Stimulated activated naive CD8-positive, alpha-beta T cell treated with anti-CD3 and anti-CD28 coated beads, Interleukin-15, Interleukin-2, amounts not matched to agents 100 U/mL and 50 U/mL, for 24 hours (primary cell): Measurements from ENCODE around the gene USP13.
"Not testable (repeated sequence)": the region's sequence is repeated elsewhere in the genome, so short reads cannot be mapped to it uniquely, and the experiment has no call there.

Source experiments
- ATAC-seq: fragments of 150-1000 bp; cut with Tn5 transposase; one replicate; pipeline ENCODE4 v1.10.0; 2021
- DNase-seq: peaks from one replicate; pipeline ENCODE4 v3.0.0; 2021

Gene USP13, protein sequence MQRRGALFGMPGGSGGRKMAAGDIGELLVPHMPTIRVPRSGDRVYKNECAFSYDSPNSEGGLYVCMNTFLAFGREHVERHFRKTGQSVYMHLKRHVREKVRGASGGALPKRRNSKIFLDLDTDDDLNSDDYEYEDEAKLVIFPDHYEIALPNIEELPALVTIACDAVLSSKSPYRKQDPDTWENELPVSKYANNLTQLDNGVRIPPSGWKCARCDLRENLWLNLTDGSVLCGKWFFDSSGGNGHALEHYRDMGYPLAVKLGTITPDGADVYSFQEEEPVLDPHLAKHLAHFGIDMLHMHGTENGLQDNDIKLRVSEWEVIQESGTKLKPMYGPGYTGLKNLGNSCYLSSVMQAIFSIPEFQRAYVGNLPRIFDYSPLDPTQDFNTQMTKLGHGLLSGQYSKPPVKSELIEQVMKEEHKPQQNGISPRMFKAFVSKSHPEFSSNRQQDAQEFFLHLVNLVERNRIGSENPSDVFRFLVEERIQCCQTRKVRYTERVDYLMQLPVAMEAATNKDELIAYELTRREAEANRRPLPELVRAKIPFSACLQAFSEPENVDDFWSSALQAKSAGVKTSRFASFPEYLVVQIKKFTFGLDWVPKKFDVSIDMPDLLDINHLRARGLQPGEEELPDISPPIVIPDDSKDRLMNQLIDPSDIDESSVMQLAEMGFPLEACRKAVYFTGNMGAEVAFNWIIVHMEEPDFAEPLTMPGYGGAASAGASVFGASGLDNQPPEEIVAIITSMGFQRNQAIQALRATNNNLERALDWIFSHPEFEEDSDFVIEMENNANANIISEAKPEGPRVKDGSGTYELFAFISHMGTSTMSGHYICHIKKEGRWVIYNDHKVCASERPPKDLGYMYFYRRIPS

DNA sequence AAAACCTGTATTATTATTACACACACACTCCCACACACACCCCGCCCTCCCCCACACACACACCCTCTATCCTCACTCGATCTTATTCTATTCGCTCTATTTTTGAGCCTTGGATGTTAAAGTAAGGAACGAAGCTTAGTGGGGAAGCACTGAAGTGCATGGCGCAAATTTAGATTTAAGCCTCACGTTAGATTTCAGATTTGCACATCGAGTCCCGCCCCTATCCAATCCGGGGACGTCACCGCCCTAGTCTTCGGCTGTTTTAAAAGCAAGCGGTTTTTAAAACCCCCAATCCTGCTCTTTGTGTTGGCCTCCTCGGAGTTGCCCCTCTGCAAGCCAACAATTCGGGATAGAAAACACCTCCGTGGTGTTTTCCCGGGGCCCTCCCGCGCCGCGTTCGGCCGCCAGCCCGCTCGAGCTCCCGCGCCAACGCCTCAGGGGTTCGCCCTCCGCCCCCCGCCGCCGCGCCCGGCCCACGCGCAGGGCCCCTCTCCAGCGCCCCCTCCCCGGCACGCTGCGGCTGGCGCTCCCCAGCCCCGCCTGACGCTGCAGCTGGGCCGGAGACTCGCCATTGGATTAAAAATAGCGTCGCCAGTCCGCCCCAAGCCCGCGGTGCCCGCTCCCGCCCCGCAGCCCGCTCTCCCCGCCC is at the start of gene USP13:
TSS of gene USP13 (plus strand) at position 594 of the 649 bp plus-strand sequence. CDS start 186 bp downstream, outside the sequence.
- ATAC-seq (peak; percentile 64), DNase-seq (peak; percentile 62)

DNA sequence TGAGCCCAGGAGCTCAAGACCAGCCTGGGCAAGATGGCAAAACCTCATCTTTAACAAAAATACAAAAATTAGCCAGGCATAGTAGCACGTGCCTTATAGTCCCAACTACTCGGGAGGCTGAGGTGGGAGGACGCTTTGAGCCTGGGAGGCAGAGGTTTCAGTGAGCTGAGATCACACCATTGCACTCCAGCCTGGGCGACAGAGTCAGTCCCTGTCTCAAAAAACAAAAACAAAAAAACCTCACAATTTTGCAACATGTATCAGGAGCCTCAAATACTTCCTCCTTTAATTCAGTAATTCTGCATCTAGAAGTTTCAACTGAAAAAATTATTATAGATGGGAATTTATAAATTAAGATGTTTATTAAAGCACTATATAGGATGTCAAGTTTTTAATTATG is 49.5 kb upstream of the USP13 start:
- DNase-seq, result no peak
- no peak for ATAC-seq

DNA sequence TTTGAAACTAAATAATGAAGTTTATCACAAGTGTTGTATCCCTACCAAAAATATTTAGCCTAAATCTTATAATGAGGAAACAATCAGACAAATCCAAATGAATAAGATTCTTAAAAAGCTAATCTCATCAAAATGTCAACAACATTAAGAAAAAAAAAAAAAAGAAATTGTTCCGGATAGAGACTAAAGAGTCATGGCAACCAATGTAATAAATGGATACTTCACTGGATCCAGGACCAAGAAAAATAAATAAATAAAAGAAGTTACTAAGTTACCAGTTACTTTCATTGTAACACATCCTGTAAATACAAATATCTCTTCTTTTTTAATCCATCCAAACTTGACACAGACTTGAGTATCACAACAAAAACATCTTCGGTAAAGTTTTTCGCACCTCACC is 49.0 kb upstream of the USP13 start:
- ATAC-seq, result no peak
- no peak for DNase-seq

DNA sequence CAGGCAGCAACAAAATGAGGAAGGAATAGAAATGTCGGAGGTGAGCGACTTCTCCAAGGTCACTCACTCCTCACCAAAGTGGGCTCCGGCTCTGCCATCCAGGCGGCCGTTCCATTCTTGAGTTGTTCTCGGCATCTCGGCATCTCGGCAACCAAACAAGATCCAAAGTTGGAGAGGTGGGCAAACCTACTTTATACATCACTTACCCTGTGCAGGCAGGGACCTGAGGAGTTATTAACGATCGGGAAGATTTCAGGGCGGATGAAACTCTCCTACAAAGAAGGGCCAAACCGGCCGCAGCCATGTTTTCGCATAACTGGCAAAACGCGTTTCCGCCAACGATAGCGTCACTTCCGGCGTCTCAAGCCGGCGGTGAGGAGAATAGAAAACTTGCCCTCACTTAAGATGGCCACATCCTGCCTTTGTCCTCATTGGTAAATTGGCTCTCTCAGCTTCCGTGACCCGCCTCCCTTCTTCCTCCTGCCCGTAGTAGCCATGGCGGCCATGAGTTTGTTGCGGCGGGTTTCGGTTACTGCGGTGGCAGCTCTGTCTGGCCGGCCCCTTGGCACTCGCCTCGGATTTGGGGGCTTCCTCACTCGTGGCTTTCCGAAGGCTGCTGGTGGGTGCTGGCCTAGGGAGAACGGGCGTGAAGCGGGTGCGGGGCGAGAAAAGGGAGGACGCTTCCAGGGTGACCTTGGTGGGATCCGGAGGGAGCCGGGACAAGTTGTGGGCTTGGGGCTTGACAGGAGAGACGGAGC is 48.3 kb upstream of the USP13 start, which contains the start of the genes MRPL47 and NDUFB5:
TSS of gene MRPL47 (minus strand) at position 318 of the 758 bp plus-strand sequence. CDS start at position 304, 14 bp downstream.
TSS of gene NDUFB5 (plus strand) at position 474 of the 758 bp plus-strand sequence. CDS start at position 496, 22 bp downstream.
- ATAC-seq (peak; percentile 96), DNase-seq (peak; percentile 91)

DNA sequence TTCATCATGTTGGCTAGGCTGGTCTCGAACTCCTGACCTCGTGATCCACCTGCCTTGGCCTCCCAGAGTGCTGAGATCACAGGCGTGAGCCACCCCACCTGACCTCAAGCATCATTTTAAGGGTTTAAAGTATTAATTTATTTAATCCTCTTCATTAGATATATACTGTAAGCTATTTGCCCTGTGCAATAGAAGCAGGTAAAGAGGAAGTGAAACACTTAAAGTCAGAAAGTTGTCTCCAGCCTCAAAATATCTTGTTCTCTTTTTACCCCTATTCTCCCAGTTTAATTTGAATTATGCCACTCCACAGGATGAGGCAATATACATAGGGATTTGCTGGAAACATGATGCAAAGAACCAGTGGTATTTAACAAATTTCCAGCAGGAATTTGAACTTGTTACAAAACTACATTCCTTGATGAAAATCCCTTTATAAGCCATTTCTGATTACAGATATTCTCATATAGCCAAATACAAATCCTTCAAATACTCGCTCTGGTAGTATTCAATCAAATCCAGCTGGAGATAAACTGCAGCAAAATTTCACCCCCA is 46.2 kb upstream of the USP13 start:
- DNase-seq (no peak), ATAC-seq (no peak)

DNA sequence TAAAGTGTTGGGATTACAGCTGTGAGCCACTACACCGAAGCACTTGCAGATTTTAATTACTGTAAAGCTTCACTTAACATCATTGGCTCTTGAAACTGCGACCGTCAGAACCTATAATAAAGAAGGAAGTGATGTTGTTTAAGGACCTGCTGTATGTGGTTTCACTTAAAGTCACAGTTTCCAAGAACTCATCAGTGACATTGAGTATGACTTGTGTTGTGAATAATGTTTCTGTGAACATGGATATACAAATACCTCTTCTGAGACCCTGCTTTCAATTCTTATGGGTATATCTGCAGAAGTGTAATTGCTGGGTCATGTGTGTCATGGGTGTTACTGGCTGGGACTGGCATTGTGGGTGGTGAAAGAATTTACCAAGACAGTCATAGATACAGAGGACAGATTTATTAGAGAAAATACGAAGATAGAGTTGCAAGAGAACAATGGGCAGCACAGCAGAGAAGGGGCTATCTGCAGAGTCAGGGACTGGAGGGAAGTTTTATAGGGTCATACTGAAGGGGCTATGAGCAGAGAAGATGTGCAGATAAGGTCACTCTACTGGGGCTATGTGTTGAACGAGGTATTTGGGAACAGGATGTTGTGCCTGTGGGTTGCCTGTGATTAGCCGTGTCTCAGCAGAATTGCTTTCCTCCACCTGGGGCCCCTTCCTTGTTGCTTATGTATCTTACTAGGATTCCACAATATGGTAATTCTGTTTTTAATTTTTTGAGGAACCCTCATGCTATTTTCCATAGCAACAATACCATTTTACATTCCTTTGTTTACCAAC is 43.7 kb upstream of the USP13 start:
- ATAC-seq, result peak; percentile 73
- DNase-seq, result no peak

DNA sequence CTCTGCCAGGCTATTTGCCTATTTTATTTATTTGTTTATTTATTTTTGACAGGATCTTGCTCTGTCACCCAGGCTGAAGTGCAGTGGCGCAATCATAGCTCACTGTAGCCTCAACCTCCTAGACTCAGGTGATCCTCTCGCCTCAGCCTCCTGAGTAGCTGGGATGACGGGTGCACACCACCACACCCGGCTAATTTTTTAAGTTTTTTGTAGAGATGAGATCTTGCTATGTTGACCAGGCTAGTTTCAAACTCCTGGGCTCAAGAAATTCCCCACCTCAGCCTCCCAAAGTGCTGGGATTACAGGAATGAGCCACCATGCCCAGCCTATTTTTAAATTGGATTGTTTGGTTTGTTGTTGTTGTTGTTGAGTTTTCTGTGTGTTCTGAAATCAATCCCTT is 42.8 kb upstream of the USP13 start:
- ATAC-seq, result no peak
- no peak for DNase-seq

DNA sequence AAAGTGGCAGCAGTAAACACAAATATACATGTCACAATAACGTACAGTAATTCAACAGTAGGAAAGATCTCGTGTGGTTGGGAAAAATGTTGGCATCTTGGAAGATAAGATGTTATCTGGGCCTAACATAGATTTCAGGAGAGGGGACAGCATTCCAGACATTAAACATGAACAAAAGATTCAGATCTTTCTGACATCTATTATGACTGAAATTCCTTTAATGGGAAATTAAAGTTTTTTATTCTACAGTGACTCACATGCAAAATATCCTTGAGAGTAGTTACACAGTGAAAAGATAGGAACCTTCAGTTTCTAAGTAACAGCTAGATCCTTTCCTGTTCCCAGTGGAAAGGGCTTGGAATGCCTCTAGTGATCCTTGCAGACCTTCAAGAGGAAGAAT is 39.0 kb upstream of the USP13 start:
- DNase-seq (no peak), ATAC-seq (no peak)

DNA sequence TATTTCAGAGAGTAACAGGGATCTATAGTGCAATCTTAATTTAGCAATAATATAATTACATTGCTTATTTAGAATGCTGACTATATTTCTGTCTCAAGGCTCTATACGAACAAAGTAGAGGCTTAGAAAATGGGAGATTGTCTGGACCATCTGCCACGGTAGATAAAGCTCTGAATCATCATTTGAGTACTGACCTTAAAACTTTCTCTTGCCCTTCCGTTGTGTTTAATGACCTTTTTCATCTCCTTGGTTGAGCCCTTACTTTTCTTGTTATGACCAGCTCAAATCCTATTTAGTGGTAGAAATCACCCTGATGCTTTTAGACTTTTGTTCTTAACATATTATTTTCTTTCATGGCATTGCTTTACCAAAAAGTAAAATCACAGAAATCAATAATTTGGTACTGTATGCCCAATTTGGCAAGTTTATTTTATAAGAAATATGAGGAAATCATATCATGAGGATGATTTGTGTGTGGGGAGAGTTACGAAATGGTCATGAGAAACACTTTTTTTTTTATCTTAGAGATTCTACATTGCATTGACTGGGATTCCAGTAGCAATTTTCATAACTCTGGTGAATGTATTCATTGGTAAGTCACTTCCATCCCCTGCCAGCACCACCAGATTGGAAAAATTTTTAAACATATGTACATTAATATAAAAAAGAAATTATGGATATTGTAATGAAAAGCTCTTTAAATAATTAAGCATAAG is 37.2 kb upstream of the USP13 start:
- no peak for ATAC-seq

DNA sequence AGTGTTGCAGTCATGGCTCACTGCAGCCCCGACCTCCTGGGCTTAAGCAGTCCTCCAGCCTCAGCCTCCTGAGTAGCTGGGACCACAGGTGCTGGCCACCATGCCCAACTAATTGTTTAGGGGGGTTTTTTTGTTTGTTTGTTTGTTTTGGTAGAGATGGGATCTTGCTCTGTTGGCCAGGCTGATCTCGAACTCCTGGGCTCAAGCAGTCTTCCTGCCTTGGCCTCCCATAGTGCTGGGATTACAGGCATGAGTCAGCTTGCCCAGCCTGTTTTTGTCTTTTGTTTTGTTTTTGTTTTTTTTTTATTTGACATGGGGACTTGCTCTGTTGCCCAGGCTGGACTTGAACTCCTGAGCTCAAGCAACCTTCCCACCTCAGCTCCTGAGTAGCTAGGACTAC is 30.8 kb upstream of the USP13 start:
- DNase-seq (no peak), ATAC-seq (no peak)

More for the DNA sequence above, 37.2 kb upstream of the USP13 start:
- DNase-seq, result no peak

DNA sequence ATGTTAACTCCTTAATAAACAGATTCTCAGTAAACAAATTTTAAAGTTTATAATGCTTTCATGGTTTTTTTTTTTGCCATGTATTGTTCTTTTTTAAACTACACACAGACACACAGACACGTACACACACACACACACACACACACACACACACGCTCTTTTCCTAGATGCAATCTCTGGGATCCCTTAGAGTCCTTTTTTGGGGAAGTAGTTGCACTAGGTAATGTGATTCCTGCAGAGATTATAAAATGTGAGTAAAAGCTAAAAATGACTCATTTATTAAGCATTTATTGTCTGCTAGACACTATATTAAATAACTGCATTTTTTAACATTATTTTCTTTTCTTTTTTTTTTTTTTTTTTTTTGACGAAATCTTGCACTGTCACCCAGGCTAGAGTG is 28.4 kb upstream of the USP13 start:
- no peak for ATAC-seq
- DNase-seq, result no peak

DNA sequence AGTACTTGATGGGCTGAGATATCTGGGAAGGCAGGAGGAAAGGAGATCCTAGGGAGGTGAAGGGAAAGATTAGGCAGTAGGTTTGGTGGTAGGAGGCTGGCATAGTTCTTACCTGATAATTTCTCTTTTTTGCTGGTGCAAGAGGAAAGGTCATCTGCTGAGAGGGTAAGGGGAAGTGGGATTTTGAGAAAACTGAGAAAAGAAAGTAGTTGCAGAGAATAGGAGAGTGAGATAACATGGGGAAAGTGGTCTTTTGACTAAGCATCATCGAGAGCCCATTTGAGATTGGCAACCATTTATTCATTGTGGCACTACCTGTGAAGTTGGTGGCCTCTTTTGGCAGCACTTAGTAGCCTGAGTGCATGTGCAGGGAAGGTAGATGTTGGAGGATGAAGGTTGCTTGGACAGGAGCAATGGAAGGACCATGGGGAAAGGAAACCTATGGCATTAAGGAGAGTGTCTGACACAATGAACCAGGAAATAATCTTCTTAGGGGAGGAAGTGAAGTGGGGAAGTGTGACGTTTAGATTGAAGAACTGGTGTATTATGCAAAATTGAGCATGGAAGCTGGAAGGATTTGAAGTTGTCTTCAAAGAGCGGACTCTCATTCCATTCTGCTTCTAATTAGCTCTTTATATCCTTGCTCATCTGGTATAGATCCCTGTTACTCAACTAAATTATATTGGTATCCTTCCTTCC is 21.9 kb upstream of the USP13 start:
- ATAC-seq (no peak), DNase-seq (no peak)

DNA sequence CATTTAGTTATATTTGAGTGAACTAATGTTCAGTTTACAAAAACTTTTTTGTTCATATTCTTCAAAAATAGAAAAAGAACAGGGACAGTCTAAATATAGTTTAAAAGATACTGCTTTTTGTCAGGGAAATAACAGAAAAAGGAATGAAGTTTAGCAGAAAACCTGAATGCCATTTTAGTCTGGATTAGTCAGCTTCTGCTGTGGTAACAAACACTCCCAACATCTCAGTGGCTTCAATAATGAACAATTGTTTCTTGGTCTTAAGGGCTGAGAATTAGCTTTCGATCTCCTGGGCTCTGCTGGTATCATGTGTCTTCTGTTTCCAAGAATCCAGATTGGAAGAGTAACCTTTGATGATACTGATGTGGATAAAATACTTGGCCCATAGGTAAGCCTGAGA is 12.4 kb upstream of the USP13 start:
- DNase-seq (no peak), ATAC-seq (no peak)

DNA sequence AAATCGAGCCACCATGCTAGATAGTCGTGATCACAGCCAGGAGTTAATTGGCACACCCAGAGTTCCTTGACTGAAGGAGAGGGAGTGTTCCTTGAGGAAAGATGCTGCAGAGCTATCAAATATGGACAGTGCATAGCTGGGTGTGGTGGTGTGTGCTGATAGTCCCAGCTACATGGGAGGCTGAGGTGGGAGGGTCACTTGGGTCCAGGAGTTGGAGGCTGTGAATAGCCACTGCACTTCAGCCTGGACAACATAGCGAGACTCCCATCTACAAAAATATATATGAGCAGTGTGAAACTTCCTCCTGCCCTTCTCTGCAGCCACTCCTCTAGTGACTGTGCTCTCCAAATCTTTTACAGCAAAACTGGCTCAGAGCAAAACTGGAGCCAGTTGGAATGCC is 10.0 kb upstream of the USP13 start:
- ATAC-seq (no peak), DNase-seq (no peak)

DNA sequence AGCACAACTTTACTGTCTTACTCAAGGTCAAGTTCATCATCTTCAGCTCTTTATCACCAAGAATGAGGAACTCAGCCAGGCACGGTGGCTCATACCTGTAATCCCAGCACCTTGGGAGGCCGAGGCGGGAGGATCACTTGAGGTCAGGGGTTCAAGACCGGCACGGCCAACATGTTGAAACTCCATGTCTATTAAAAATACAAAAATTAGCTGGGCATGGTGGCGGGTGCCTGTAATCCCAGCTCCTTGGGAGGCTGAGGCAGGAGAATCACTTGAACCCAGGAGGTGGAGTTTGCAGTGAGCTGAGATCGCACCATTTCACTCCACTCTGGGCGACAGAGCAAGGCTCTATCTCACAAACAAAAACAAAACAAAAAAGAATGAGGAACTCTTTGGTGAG is 9.0 kb upstream of the USP13 start:
- ATAC-seq, DNase-seq: not testable (repeated sequence)

DNA sequence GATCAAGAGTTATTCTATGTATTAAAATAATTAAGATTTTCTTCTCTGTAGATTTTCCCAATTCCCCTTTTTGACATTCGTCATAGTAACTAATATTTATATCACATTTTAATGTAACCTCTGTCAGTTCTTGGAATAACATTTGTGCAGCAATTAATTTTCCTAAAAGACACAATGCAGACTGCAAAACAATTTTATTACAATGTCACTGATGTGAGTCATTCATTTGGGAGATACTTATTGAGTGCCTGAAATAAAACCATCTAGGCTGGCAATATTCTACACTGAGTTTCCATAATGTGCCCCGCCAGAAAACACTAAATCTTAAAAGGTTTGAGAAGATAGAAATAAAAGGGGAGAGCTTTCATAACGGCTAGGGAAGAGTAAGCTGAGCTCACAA is 6.7 kb upstream of the USP13 start:
- no peak for ATAC-seq
- DNase-seq, result no peak

DNA sequence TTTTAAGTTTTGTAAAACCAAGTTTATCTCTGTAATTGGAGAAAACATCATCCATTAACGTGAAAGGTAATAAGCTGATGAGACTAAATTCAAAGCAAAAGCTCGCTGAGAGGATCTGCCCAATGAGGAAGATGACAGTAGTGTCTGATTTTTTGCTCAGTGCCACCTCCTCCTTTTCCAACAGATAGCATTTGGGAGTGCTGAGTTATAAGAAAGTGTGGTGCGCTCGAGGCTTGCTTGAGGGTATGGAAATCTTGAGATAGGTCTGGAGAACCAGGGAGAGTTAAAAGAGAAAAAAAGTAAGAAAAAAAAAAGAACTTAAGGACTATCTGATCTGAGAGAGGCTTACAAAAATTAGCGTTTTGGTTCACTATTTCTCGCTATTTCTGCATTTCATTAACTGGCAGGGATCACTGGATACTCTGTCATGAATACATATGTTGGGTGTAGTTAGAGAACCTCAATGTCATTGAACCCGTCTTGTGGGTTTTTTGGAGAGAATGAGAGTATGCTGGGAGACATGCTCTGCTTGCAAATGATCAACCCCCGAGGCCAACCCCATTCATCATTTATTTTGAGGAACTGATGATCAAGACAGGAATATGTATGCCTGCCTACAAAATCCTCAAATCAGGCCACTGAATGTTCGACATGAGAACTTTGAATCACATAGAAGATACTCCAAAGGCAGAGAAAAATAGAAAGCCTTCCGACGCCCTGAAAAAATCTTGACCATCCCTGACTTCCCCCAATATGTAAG is 973 bp upstream of the USP13 start:
- no peak for DNase-seq
- no peak for ATAC-seq

DNA sequence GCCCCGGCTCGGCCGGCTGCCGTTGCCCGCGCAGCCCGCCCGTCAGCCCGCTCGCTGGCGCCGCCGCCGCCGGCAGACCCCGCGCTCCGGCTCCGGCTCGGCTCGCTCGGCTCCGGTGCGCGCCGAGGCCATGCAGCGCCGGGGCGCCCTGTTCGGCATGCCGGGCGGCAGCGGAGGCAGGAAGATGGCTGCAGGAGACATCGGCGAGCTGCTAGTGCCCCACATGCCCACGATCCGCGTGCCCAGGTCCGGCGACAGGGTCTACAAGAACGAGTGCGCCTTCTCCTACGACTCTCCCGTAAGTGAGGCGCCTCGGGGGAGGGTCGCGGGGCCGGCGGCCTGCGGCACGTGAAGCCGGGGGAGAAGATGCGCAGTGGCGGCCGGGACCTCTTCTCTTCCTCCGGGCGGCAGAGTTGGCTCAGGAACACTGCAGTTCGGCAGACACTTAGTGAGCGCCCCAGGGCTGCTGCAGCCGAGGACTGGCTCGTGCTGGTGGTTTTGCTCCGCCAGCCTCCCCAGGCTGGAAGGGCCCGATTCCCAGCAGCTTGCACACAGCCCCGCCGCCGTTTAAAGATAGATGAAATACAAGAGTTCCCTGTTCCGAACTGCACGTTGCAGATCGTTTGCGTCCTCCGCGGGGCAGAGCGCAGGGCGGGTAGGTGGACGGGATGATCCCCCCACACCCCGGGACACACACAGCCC is 407 bp downstream of the USP13 start:
- peak; percentile 67 for DNase-seq
- peak; percentile 72 for ATAC-seq
